ENCODE data around the gene ROBO1. TPM values are rescaled to one million over a fixed set of nuclear protein-coding genes. Genes with fewer than 3 reads are reported as not detected.
A peak's percentile ranks its signal among the peaks of the same experiment; 100 is the strongest.

ROBO1 gene
- total RNA-seq, 1 experiment from 2014 or later = 11.2 TPM

DNA sequence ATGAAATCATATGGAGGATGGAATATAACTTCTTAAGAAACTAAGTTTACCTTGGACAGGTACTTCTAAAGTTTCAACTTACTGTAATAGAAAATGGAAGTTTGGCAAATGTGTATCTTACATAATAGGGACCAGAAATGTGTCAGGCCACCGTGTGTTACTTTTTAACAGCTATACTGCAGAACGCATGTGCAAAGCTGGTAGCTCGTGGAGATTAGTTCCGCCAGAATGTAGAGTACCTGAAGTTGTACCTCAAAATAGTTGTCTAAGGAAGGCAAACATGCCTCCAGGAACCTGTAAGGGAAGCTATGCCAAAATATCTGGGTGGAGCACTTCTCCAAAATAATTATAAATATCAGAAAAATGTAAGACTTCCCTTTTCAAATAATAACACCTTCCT, 920.6 kb downstream of the ROBO1 start:
- DNase-seq (ENCODE audit: low spot score) = no peak

DNA sequence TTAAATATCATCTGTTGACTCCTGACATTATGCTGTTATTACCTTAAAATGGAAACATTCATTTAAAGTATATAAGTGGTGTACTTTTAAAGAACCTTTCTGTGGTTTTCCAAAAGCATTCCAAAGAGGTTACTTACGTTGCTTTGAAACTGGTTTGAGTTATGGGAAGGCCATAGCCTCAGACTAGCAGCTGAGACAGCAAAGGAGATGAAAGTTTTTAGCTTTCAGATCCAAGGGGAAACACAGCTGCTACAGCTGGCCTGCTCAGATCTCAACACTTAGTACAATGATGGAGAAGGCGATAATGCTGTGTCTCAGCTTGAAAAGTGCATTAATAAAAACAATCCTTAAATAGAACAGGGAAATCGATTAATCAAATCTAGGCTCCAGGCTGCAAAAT, 921.1 kb downstream of the ROBO1 start:
- peak; percentile 41 for DNase-seq (ENCODE audit: low spot score)

DNA sequence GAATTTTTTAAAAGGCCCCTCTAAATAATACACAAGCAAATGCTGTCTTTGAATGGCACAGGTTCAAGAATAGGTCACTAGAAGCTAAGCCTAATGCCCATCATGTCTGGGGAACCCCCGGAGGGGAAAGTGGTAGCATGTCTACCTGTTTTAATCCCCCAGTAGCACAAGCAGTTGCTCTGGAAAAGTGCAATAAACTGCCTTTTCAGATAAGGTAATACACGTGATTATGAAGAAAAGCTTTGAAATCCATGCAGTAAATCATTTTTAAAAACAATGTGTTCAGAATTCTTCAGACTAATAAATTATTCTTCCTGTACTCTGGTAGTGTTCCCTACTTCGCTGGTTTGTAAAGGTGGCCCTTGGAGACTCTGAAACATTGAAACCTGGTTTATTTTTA, 922.2 kb downstream of the ROBO1 start:
- no peak for DNase-seq (ENCODE audit: low spot score)

DNA sequence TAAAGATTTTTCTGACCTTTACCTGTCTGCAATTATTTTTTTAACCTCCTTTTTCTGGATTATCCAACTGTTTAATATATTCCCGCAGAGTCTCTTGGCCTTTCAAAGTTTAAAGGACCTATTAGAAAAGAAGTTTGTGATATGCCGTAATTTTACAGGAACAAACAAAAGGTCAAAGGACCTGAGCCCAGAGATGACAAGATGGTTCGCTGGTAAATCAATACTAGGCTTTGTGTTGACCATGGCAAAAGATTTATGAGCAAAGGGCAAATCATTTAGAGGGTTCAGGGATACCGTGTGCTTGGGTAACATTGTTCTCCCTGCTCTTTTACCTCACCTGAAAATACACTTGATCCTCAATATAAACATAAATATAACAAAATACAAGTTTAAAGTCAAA, 923.5 kb downstream of the ROBO1 start:
- no peak for DNase-seq (ENCODE audit: low spot score)

DNA sequence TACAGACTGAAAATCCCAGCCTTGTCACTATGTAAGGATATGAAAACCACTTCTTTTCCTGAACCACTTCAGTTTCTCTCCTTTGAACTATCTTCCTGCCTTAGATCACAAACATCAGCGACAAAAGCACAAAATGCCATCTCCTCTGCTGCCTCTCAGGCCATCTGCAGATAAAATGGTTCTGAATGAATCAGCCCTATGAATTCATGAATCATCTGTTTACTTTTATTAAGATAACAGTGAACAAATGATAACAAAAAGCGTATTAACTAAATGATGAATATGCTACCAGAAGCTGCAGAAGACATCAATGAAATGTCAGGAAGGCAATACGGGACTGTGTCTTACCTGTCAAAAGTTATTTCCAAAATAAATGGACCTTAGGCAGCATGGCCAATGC, 928.1 kb downstream of the ROBO1 start:
- peak; percentile 13 for DNase-seq (ENCODE audit: low spot score)

DNA sequence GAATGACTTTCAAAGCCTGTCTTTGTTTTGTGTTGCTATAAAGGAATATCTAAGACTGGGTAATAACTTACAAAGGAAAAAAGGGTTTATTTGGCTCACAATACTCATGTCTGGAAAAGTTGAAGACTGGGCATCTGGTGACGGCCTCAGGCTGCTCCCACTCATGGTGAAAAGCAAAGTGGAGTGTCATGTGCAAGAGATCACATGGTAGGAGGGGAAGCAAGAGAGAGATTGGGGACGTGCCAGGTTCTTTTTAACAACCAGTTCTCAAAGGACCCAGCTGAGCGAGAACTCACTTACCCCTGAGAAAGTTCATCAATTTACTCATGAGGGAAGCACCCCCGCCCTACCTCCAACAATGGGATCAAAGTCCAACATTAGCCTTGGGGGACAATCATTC, 929.4 kb downstream of the ROBO1 start:
- no peak for DNase-seq (ENCODE audit: low spot score)

DNA sequence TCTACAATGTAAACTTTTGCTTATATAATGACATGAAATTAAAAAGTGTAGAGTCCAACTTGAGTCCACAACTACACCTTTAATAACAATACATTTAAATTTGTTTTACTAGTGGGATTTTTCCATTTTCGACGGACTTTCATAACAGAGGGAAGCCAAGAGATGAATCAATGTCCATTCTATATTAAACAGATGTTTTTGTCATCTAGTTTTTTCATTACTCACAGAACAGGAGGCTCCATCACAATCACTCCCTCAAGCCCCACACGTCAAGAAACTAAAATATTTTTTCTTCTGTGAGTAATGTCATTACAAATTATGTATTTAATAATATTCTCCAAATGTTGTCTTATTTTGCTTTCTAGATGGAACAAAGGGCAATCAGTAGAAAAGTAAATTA, 932.9 kb downstream of the ROBO1 start:
- no peak for DNase-seq (ENCODE audit: low spot score)

DNA sequence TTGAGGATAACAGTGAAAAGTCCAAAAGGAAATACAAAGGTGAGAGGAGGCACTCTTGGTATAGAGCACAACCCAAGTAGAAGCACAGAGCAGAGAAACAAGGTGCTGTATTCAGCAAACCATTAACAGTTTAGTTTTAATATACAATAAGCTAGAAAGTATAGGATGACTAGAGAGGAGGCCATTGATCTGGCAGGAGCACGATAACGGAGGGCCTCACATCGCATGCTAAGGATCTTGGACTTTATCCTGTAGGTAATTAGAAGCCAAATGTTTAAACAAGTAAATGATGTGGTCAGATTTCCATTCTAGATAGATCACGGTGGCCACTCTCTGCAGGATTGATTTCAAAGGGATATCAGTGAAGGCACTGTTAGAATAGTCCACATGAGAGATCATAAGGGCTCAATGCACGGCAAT, 935.0 kb downstream of the ROBO1 start:
- no peak for DNase-seq (ENCODE audit: low spot score)

DNA sequence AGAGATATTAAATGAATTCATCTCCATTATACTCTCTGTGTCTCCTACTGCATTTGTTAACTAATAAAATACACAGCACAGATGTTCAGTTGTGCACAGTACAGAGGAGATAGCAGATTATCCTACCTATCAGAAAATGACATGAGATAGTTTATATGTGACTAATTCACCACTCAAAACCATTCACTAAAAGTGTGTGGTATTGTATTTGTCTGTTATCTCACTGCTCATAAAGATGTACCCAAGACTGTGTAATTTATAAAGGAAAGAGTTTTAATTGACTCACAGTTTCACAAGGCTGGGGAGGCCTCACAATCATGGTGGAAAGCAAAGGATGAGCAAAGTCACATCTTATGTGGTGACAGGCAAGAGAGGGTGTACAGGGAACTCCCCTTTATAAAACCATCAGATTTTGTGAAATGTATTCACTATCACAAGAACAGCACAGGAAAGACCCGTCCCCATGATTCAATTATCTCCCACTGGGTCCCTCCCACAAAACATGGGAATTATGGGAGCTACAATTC, 936.3 kb downstream of the ROBO1 start:
- no peak for DNase-seq (ENCODE audit: low spot score)

DNA sequence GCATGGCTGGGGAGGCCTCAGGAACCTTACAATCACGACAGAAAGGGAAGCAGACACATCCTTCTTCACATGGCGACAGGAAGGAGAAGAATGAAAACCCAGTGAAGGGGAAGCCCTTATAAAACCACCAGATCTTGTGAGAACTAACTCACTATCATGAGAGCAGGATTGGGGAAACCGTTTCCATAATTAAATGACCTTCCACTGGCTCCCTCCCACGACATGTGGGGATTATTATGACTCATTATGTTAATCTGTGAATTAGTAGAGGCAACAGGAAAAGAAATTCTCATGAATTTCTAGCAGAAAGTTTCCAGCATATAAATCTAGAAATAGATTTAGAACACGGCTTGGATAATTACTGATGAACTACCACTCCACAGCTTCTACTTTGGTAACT, 937.3 kb downstream of the ROBO1 start:
- DNase-seq (ENCODE audit: low spot score) = no peak

DNA sequence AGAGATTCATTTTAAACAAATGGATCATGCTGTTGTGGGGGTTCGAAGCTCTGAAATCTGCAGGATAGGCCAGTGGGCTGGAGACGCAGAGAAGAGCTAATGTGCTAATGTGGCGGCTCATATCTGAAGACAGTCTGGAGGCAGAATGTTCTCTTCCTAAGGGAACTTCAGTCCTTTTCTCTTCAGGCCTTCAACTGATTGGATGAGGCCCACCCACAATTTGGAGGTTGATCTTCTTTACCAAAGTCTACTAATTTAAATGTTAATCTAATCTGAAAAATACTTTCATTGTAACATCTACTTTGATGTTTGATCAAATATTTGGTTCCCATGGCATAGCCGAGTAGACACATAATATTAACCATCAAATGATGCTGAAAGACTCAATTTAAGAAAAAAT, 940.2 kb downstream of the ROBO1 start:
- no peak for DNase-seq (ENCODE audit: low spot score)

DNA sequence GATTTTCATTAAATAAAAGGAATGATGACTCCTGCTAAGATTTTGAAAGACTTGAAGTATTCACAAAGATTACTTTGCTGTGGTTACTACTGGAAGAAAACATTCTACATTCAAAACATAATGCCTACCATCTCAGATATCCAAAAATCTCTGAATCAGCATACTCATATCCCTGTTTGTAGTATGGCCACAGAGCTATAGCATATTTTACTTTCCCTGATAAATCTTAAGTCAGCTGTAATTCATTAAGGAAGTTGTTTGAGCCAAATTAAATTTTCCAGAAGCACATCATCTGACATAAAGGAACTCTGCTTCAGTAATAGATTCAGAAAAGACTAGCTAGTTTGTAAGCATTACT, 942.0 kb downstream of the ROBO1 start:
- DNase-seq (ENCODE audit: low spot score) = no peak

DNA sequence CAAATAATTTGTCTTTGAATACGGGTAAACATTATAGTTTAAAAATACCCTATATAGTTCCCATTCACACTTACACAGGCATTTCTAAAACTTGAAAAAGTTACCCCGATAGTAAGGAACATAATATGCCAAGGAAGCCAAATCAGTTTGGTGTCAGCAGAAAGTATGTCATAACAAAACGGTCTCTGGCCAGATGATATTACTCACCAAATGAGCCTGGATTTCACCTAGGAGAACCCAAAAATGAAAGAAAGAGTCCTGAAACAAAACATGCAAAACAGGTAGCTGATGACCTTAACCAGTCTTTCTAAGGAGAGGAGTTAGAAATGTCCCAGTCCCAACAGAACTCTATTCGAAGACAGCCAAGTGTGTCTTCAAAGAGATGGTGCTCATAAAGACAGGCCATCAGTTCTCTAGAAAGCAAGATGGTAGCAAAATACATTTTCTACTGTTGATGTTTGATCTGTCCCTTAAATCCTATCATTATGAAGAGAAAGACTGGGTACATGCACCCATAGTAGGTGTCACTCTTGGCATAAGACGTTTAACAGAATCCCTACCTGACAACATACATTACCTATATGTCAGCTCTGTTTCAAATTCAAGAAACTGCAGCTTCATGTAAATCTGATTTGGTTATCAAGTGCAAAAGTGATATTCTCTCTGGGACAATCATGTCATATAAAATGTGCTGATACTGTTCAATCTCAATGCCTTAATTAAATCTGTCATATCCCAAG, 942.5 kb downstream of the ROBO1 start:
- DNase-seq (ENCODE audit: low spot score) = no peak

DNA sequence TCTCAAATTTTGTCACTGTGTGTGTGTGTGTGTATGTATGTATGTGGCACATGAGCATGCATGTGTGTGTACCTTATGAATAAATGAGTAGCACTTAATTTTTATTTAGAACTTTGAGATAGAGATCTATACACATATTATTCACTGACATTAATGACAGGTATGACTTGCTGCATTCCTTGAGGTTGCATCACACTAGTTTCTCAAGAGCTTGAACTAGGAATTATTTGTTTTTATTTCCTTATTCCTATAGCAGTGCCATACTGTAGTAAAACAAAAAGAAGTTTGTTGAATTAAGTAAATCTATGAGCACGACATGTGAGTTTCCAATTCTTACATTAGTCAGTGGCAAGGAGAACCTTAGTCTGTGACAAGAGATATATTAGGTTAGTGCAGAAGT, 943.9 kb downstream of the ROBO1 start:
- no peak for DNase-seq (ENCODE audit: low spot score)

DNA sequence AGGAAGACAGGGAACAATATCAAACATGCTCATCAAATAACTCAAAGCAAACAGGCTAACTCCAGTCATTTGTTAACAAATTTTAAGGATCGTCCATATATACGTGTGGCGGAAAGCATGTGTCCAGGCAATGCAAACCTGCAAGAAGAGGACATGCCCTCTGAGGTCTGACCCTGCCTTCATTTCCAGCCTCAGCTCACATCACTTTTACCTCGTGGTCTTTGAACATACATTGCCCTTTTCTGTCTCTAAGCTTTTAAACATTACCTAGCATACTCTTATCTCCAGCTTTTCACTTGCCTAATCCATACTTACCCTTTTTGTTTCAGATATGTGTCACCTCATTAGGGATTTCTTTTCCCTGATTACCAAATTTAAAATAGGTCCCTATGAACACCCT, 944.4 kb downstream of the ROBO1 start:
- DNase-seq (ENCODE audit: low spot score) = no peak

DNA sequence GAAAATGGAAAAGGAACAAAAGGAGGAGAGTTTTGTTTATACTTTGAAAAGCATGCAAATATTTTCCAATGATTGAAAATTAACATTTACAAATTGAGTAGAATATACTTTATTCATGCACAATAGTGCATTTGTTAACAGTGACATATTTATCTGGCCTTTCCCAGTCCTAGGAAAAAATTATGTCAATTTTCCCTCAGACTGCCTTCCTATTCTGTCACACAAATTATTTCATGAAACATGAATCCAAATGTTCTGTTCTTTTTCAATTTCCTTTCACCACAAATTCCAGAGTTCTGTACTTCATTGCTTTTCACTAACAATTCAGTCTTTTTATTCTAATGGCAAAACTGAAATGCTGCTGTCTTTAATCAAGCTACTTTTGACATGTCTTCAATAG, 945.1 kb downstream of the ROBO1 start:
- no peak for DNase-seq (ENCODE audit: low spot score)

DNA sequence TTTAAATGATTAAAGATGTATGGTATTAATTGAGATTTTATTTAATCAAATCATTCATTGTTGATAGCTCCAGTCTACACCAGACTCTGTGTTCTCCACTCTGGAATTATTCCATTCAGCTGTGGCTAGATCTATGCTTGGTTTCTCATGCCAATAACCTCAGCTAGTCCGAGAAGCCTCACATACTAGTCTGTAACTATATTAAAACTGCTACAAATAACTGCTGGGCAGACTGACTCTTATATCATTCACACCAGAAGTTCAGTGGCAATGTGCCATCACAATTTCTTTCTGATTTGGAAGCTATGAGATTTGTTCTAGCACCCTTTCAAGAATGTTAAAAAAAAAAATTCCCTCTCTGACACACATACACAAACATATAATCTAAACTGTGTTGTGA, 947.3 kb downstream of the ROBO1 start:
- no peak for DNase-seq (ENCODE audit: low spot score)

DNA sequence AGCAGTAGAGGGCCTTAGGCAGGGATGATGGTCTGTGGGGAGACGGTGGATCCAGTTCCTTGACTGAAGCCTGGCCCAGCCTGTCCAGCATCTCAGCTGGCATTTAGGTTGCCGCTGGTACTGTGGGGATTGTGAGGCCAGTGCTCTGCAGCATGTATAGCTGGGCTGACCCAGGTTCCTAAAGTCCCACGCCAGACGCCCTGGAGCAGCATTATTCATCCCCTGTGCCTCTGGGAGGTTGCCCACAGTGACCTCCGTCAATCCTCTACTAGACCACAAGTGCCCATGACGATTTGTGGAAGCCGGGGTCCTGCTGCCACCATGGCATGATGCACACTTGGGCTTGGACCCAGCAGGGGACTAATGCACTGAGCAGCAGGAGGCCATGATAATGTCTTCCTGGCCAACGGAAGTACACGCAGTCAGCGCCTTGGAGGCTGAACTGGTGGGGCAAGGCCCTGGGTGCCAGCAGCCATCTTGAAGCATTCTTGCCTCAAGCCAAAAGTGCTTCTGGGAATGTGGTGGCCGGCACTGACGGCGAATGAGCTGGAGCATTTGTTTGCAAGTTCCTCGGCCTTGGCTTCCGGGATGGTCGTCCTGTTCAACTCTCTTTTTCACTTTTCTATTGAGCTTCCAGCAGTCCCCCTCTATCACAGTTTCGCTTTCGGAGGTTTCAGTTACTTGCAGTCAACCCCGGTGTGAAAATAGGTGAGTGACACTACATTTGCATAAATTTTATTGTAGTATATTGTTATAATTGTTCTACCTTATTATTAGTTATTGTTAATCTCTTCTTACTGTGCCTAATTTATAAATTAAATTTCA, 949.4 kb downstream of the ROBO1 start:
- DNase-seq (ENCODE audit: low spot score) = peak; percentile 4

DNA sequence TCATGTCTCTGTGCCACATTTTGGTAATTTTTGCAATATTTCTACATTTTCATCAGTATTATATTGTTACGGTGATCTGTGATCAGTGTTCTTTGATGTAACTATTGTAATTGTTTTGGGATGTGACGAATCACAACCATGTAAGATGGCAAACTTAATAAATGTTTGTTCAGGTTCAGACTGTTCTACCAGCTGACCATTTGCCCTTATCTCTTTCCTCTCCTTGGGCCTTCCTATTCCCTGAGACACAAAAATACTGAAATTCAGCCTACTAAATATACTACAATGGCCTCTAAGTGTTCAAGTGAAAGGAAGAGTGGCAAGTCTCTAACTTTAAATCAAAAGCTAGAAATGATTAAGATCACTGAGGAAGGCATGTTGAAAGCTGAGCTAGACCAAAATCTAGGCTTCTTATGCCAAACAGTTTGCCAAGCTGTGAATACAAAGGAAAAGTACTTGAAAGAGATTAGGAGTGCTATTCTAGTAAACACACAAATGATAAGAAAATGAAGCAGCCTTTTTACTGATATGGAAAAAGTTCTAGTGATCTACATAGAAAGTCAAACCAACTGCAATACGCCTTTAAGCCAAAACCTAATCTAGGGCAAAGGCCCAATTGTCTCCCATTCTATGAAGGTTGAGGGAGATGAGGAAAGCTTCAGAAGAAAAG, 952.8 kb downstream of the ROBO1 start:
- no peak for DNase-seq (ENCODE audit: low spot score)

DNA sequence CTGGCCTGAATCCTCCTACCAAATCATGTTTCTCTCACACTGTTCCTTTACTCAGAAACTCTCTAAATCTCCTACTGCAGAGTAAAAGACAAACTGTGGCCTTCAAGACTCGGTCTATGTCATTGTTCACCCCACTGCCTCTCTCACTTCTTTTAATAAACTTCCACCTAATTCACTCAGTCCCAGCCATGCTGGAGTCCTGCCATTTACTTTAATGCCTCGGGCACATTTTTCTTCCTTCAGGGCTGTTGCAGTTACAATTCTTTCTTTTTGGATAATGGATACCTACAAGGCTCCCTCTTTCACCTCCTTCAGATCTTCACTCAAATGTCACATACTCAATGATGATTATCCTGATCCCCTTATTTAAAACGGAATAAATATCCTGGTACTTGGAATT, 955.6 kb downstream of the ROBO1 start:
- no peak for DNase-seq (ENCODE audit: low spot score)

DNA sequence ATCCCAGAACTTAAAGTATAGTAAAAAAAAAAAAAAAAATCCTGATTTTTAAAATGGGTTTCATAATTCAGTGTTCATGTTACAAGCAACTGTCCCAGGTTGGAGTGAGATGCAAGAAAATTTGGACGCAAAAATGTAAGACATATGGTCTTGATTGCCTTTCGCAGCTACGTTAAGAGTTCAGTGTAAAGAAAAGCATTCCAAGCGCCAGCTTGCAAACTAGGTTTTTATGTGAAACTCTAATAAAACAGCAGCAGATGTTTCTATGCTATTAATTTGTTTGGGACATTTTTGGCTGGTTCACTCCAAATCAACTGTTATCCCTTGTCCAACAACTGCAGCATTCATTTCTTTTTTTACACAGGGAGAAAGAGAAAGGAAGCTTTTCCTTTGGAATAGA, 957.8 kb downstream of the ROBO1 start:
- DNase-seq (ENCODE audit: low spot score) = no peak

DNA sequence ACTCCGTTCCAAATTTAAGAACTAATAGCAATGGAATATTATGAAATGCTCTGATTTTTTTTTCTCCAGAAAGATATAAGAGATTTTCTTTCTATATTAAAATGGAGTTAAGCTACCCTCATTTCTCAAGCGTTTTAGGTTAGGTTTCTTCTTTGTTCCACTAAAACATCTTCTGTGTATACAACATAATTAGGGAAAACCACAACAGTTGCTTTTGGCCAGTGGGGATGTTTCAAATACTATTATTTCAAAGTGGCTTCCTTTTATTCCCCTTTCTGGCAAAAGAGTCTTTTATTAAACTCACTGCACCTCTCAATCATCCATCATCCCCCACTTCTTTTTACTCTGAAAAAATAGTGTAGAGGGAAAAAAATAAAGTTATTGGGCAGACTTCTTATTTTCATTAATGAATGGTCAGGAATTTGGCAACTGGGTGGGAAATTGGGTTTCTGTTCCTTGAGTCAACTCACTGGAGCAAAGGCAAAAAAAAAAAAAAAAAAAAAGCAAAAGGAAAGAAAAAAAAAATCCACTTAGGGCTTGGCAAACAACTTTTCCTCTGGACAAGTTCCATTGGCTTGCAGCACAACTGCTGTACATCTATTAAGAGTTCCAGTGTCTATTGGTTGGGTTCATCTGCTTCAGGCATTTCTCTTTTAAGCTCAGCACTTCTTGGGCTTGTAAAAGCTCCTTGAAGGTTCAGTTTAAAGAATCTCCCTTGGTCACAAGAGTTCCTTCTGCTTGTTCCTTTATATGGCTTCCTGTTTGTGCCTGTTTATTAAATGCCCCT, 963.4 kb downstream of the ROBO1 start:
- DNase-seq (ENCODE audit: low spot score) = no peak
